ENCODE results near the gene SLC19A1.
A peak's percentile ranks its signal among the peaks of the same experiment; 100 is the strongest.
"Not testable (repeated sequence)": the region's sequence is repeated elsewhere in the genome, so short reads cannot be mapped to it uniquely, and the experiment has no call there.

SLC19A1 gene

GRCh38 chr21:45504516-45505415 is 37.5 kb downstream of the SLC19A1 start:
- Histone ChIP-seq H3K27me3 (no peaks in the 10 kb centered on the region), H3K4me3 (no peak overlapping the region), H3K27ac (no peak overlapping the region), H3K4me1 (no peaks in the 10 kb centered on the region), H3K36me3 (peaks cover 26 to 71% (median 29%) of the 10 kb centered on the region in 3 donors), H3K9me3 (no peaks in the 10 kb centered on the region)
- DNase-seq = peak in 1 of 2 donors; percentile 64
- intact Hi-C loops (cut with DNase I; ENCODE audit: low total_unique reads) = no loop called here
- TF ChIP-seq CTCF (IDR thresholded peaks at IDR 0.05) = no peak

- H3K4me1 ChIP-seq = no peaks in the 10 kb centered on the region
- no peak for TF ChIP-seq CTCF (IDR thresholded peaks at IDR 0.05)
- H3K36me3 ChIP-seq = peaks cover 23 to 71% (median 28%) of the 10 kb centered on the region in 3 donors
- H3K4me3 ChIP-seq = no peak overlapping the region
- no peak for DNase-seq
- H3K27ac ChIP-seq = no peak overlapping the region
- no peaks in the 10 kb centered on the region for H3K27me3 ChIP-seq
- no peaks in the 10 kb centered on the region for H3K9me3 ChIP-seq
- intact Hi-C loops (cut with DNase I; ENCODE audit: low total_unique reads) = no loop called here
Measured at GRCh38 chr21:45504021-45504515, 38.2 kb downstream of the SLC19A1 start.

GRCh38 chr21:45503226-45503625 is 39.0 kb downstream of the SLC19A1 start:
- H3K4me1 ChIP-seq; H3K27ac ChIP-seq; H3K27me3 ChIP-seq; H3K4me3 ChIP-seq; intact Hi-C loops (cut with DNase I; ENCODE audit: low total_unique reads); H3K9me3 ChIP-seq; DNase-seq: not testable (repeated sequence)
- peaks cover 31 to 73% (median 36%) of the 10 kb centered on the region in 3 donors for H3K36me3 ChIP-seq

- Histone ChIP-seq H3K9me3 (no peaks in the 10 kb centered on the region), H3K27ac (no peak overlapping the region), H3K36me3 (peaks cover 37 to 75% (median 43%) of the 10 kb centered on the region in 3 donors), H3K4me3 (no peak overlapping the region), H3K4me1 (no peaks in the 10 kb centered on the region), H3K27me3 (no peaks in the 10 kb centered on the region)
- DNase-seq = peak in 1 of 2 donors; percentile 51
- intact Hi-C loops (cut with DNase I; ENCODE audit: low total_unique reads) = no loop called here
- no peak for TF ChIP-seq CTCF (IDR thresholded peaks at IDR 0.05)
Measured at GRCh38 chr21:45502600-45502999, 39.6 kb downstream of the SLC19A1 start.

GRCh38 chr21:45502006-45502345 is 40.3 kb downstream of the SLC19A1 start:
- Histone ChIP-seq H3K4me1 (no peaks in the 10 kb centered on the region), H3K36me3 (peaks cover 44 to 75% (median 49%) of the 10 kb centered on the region in 3 donors), H3K27ac (no peak overlapping the region), H3K9me3 (no peaks in the 10 kb centered on the region), H3K27me3 (no peaks in the 10 kb centered on the region), H3K4me3 (no peak overlapping the region)
- DNase-seq = peak in 1 of 2 donors; percentile 65
- no peak for TF ChIP-seq CTCF (IDR thresholded peaks at IDR 0.05)
- intact Hi-C loops (cut with DNase I; ENCODE audit: low total_unique reads) = no loop called here

GRCh38 chr21:45501081-45502005 is 40.9 kb downstream of the SLC19A1 start:
- peak in 1 of 2 donors; percentile 60 for DNase-seq
- H3K4me1 ChIP-seq; H3K9me3 ChIP-seq; intact Hi-C loops (cut with DNase I; ENCODE audit: low total_unique reads); H3K27me3 ChIP-seq; H3K4me3 ChIP-seq; H3K27ac ChIP-seq: not testable (repeated sequence)
- peaks cover 45 to 75% (median 52%) of the 10 kb centered on the region in 3 donors for H3K36me3 ChIP-seq

Data from tibial artery (tissue), 4 donors.